Kidney capillary endothelial cell (primary cell): ENCODE data around the gene TSSC4.

Experiments used
- DNase-seq: peaks from one replicate; pipeline ENCODE4 v3.0.0-alpha.2; 2018; ENCODE audit warnings: low spot score

The TSSC4 gene

DNA sequence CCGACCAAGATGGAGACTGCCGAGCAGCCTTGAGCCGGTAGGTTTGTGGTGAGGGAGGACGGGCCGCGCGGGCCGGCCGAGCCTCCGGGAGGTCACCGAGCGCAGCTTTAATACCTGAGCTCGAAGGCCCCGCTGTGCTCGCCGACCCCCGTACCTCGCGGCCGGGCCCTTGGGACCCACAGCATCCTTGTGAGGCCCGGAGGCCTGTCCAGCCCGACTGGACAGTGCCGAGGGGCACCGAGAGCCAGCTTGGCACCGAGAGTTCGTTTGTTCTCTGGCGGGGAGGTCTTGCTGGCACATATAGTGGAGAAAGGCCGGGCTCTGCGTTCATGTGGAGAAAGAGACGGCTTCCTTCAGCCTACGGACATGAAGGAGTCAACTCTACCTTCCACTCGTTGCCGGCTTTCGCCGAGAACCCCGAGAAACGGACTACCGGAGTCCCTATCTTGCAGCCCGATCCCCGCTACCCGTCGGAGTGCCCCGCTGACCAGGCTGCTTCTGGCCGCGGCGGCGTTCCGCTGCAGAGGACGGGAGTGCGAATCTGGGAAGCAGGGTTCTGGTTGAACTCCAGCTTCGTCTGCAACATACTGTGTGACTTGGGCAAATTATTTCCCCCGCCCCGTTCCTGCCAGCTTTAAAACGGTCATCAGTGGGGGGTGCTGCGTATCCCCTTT, 349 bp downstream of the TSSC4 start:
- no peak for DNase-seq

DNA sequence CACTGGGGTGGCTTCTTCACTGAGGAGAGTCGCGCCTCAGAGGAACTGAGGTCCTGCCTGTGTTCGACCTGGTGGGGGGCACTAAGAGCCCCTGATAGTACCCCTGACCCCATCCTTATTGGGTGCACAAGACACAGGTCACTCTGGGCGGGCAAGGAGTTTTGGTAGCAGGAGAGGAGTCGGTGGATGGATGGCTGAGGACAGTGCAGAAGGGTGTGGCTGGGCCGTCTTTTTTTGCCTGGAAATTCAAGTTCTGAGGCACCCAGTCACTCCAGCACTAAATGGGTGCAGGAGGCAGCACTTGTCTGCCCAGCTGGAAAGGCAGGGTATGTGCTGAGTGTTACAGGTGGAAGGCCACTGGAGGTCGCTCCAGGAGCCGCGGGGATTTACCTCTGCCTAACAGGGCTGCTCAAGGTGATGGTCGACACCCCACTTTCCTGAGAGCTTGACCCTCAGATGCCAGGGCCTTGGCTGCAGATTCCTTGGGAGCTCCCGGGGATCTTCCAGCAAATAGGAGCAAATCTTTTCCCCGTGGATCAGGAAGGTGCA, 960 bp downstream of the TSSC4 start:
- DNase-seq: no peak

GRCh38 chr11:2402106-2402505, 1.6 kb downstream of the TSSC4 start:
- DNase-seq: no peak

DNA sequence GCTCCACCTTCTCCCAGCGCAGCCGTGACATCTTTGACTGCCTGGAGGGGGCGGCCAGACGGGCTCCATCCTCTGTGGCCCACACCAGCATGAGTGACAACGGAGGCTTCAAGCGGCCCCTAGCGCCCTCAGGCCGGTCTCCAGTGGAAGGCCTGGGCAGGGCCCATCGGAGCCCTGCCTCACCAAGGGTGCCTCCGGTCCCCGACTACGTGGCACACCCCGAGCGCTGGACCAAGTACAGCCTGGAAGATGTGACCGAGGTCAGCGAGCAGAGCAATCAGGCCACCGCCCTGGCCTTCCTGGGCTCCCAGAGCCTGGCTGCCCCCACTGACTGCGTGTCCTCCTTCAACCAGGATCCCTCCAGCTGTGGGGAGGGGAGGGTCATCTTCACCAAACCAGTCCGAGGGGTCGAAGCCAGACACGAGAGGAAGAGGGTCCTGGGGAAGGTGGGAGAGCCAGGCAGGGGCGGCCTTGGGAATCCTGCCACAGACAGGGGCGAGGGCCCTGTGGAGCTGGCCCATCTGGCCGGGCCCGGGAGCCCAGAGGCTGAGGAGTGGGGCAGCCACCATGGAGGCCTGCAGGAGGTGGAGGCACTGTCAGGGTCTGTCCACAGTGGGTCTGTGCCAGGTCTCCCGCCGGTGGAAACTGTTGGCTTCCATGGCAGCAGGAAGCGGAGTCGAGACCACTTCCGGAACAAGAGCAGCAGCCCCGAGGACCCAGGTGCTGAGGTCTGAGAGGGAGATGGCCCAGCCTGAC, 2.5 kb downstream of the TSSC4 start:
- no peak for DNase-seq

- DNase-seq: no peak
Measured at GRCh38 chr11:2404735-2405196, 4.2 kb downstream of the TSSC4 start.

DNA sequence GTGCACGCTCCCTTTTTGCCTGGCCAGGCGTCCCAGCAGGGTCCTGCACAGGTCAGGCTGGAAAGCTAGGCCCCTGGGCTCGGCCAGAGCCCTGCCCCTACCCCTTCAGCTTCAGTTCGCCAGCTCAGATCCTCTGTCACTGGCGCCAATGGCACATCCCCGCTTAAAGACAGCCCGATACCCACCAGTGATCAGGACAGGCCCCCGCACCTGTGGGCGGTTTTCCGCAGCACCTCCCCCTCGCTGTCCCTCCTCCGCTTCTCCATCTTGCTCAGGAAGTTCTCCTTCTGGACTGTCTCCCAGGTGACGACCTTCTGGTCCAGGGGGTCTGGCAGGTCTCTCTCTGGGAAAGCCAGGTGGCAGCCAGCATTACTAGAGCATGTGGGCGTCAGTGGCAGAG, 5.9 kb downstream of the TSSC4 start:
- no peak for DNase-seq

DNA sequence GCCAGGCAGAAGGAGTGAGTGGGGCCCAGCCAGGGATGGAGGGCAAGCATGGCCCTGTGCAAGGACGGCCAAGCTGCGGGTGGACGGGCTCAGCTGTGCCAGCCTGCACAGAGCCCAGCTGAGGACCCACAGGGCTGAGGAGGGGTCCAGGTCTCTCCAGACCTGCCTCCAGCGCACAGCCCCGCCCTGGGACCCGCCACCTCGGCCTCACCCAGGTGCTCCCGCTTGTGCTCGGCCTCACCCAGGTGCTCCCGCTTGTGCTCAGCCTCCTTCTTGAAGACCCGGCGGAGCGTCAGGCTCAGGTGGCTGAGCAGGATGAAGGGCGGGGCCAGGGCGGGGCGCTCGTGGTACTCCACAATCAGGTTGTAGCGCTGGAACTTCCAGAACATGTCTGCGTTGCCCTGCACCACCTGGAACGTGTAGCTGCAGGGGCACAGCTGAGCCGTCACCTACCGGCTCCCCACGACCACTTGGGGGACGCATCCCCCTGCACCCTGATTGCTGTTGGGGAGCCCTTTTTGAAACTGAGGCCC, 6.4 kb downstream of the TSSC4 start:
- DNase-seq: no peak

GRCh38 chr11:2408671-2409070, 8.1 kb downstream of the TSSC4 start:
- no peak for DNase-seq

DNA sequence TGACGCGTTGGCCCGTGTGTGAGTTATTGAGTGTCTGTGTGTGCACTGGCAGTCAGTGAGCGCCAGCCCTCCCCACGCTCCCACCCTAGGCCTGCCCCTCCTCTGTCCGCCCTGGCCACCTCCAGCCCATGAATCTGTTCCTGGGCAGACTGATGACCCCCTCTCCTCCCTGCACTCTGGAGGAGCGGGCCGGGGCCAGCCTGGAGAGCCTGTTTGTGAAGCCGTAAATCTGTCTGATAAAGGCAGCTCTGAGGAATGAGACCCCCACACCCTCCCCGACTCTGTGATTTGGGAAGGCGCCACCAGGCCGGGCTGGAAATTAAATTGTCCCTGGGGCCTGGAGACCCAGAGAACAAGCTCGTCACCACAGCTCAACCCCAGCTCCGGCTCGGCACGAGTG, 8.6 kb downstream of the TSSC4 start:
- DNase-seq: no peak

DNA sequence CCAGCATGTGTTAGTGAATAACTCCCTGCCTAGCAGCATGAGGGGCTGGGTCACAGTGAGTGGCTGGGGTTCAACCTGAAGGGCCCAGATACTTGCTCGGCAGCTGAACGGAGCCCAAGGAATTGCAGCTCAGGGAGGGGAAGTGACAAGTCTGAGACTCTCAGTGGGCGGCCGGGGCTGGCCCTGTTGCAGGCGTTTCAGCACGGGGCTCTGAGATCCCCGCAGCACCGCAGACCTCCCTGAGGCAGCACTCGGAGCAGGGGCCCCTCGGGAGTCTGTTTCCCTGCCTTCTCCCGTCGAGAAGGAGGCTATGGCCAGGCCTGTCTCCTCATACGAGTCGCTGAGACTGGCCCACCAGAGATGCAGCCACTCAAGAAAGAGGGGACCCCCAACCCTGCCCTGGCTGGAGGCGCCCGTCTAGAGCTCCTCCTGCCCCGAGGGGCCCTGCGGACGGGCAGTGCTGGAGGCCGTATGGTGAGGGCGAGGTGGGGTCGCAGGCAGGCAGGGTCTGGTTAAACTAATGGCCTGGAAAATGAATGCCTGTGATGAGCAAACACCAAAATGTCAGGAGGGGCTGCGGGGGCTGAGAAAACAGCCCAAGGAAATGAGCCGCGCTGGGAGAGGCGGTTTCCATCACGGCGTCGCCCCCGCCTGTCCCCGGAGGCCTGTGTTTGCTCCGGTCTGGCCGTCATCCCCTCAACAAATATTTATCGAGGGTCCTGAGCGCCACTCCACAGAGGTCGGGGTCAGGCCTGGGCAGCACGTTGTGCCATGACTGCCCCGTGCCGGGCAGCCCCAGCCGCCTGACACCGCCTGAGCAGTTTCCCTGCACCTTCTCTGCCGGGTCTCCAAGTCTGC, 9.3 kb downstream of the TSSC4 start:
- DNase-seq: no peak

DNA sequence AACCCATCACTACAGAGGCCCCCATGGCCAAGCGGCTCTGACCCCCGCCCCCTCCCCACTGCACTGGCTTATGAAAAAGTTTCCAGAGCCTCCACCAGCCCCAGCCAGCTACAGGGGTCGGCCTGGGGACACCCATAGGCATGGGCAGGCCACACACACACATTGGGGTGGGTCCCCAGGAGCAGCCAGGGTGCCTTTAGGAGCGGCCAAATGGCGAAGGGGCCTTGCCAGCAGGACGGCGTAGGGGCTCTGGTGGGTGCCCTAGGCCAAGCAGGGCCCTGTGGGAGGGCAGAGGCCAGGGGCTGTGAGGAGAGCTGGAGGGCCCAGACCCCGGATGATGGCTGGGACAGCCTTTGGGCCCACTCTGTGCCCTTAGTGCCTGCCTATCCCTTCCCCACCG, 10.1 kb downstream of the TSSC4 start:
- no peak for DNase-seq

DNA sequence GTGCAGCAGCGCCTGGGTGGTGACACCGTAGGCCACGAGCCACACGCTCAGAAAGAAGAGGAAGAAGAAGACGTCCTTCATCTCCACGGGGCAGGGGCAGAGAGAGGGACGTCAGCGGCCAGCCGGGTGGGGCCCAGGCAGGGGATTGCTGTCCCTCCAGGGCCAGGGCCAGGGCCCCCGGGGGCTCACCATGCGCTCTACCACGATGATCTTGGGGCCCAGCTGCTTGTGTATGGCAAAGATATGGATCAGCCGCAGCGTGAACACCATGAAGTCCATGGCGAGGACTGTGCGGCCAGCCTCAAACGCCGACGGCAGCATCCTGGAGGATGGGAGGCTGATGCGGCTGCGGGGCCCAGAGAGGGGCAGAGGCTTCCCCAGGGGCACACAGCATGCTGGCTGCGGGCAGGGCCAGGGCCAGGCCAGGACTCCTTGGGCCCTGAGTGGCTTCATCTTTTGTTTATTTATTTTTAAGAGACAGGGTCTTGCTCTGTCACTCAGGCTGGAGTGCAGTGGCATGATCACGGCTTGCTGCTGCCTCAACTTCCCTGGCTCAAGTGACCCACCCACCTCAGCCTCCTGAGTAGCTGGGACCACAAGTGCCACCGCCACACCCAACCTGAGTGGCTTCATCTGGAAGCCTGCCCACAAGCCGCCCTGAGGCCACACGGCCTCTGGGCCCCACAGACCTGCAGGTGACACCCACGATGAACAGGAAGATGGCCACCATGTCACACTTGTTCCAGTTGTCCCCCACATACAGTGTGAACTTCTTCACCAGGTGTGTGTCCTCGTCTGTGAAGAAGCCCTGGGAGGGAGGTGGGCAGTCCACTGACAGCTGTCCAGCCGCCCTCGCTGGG, 11.1 kb downstream of the TSSC4 start:
- no peak for DNase-seq

DNA sequence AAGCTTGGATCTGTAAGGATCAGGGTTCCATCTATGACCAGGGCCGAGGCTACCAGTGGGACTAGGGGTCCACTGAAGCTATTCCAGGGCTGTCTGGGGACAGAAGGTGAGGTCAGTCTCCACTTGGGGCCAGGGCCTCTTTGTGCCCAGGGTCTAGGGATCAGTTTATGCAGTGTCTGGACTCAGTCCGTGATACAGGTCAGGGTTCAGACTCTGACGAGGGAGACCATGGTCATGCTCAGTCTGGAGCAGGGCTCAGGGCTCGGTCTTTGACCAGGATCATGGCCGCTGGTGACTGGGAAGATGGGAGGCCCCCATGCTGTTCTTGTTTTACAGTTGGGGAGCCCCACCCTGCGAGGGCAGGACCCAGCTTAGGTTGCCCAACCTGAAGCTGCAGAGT, 11.8 kb downstream of the TSSC4 start:
- no peak for DNase-seq

GRCh38 chr11:2413742-2414579, 13.4 kb downstream of the TSSC4 start:
- no peak for DNase-seq

- no peak for DNase-seq
Measured at GRCh38 chr11:2414616-2415015, 14.1 kb downstream of the TSSC4 start.

DNA sequence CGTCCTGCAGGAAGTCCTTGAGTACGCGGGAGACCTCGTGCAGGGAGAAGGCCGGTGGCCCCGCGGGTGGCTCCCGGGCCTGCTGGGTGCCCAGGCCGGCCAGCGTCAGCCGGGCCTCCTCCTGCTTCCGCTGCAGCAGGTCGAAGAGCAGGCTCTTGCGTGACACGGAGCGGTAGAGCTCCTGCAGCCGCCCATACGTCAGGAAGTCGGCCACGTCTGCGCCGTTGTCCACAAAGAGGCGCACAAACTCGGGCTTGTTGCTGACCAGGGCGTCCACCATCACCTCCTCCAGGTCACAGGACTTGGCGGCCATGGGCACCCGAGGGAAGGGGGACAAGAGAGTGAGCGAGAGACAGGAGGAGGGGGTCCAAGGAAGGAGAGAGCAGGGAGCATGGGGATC, 14.6 kb downstream of the TSSC4 start:
- no peak for DNase-seq

DNA sequence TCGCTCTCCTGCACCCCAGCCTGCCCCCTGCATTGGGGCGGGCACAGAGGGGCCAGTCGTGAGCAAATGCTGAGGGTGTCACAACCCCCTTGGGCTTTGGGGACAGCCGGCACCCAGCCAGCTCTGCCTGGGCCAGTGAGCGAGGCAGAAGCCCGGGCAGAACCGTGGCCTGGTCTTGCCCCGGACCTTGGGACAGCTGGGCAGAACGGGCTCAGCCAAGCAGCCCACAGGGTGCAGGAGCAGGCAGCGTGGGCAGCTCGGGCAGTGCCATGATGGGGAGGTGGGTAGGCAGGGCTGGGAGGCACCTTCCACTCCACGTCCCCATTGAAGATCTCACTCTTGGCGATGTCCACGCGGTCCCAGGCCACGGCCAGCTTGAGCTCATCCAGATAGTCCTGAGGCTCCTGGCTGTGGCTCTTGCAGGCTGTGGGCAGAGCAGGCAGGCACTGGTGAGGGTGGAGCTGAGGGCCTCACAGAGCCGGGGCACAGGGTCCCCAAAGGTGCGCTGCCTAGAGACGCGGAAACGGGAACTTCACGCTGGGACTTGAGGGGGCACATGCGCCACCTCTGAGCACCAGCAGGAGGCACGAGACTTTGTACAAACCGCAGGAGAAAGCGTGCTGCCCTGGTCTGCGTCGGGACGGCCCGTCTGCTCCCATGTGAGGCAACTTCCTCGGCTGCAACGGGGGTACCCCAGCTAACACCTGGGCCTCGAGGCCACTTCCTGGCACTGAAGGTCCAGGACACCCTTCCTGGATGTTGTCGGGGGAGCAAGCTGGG, 15.2 kb downstream of the TSSC4 start:
- no peak for DNase-seq

- no peak for DNase-seq
Measured at GRCh38 chr11:2416765-2417164, 16.2 kb downstream of the TSSC4 start.

- DNase-seq: no peak
Measured at GRCh38 chr11:2417856-2418692, 17.5 kb downstream of the TSSC4 start.
